PFSK-1 (cell line): ENCODE results near the gene MYMX.

ENCODE experiments used
- POLR2AphosphoS5 ChIP-seq: IDR thresholded peaks from 2 replicates; pipeline ENCODE4 v1.6.1; 2012; ENCODE audit warnings: low read depth, mild to moderate bottlenecking, control low read depth, low read length, moderate library complexity
- REST ChIP-seq, 2 experiments: IDR thresholded peaks; 2 replicates each; pipeline versions ENCODE4 v1.6.1 to v1.8.0; 2011 to 2012; ENCODE audit warnings: low read depth in 2 of 2, low read length in 2 of 2, control low read depth in 1 of 2, inconsistent platforms in 1 of 2, mild to moderate bottlenecking in 1 of 2, moderate library complexity in 1 of 2; ENCODE audit not compliant: insufficient read depth in 1 of 2

- TF ChIP-seq POLR2AphosphoS5 (no peak), REST (IDR thresholded peaks at IDR 0.05; ENCODE audit: insufficient read depth in 1 of 2, low read depth in 2 of 2, low read length in 2 of 2) (no peak)
Measured at GRCh38 chr6:44260451-44261297, 43.9 kb downstream of the MYMX start.
